ENCODE data around the gene CRYAA.

The CRYAA gene

GRCh38 chr21:43201491-43201890, 32.7 kb downstream of the CRYAA start:
- H3K4me1 ChIP-seq (ENCODE audit: insufficient read depth, low read length) = no peaks in the 10 kb centered on the region
- no peak for TF ChIP-seq CTCF (IDR thresholded peaks at IDR 0.05; ENCODE audit: borderline replicate concordance, extremely low read depth, low read length, poor library complexity, severe bottlenecking)
- TF ChIP-seq EZH2 (IDR thresholded peaks at IDR 0.05; ENCODE audit: borderline replicate concordance, low read depth, low read length, severe bottlenecking) = no peak
- no peaks in the 10 kb centered on the region for H3K36me3 ChIP-seq (ENCODE audit: insufficient read depth, low read length)
- H3K9ac ChIP-seq (ENCODE audit: low read depth, low read length) = no peak overlapping the region
- H3K79me2 ChIP-seq (ENCODE audit: insufficient read depth, low read length) = no peaks in the 10 kb centered on the region
- H4K20me1 ChIP-seq (ENCODE audit: insufficient read depth, low read length) = no peaks in the 10 kb centered on the region
- no peak overlapping the region for H2AFZ ChIP-seq (ENCODE audit: low read depth, low read length)
- no peak overlapping the region for H3K27ac ChIP-seq (ENCODE audit: low read length)
- no peak for ATAC-seq (ENCODE audit: insufficient read depth, low read depth)
- no peak for DNase-seq
- no peak overlapping the region for H3K4me2 ChIP-seq (ENCODE audit: insufficient read depth, low read length)
- peaks cover 10% of the 10 kb centered on the region for H3K9me3 ChIP-seq (ENCODE audit: insufficient read depth, low read length, severe bottlenecking)
- no peak overlapping the region for H3K4me3 ChIP-seq (ENCODE audit: low read depth in 1 of 2, low read length in 2 of 2)
- H3K27me3 ChIP-seq (ENCODE audit: insufficient read depth, low read length, poor library complexity) = no peaks in the 10 kb centered on the region

DNA sequence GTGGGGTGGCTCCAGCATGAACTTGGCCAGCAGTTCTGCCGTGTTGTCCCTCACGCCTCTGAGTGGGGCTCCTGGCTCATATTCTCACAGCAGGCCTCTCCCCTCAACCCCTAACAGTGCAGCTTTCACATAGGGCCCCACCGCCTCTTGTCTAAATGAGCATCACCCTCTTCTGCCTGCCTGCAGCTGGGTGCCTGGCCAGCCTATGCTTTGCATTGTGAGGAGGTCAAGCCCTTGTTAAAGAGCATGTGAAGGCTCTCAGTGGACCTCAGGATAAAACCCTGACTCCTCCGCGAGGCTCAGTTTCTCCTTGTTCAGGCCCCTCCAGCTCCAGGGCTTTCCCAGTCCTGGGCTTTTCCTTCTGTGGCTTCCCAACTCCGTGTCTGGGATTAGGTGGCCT, 34.8 kb downstream of the CRYAA start:
- Histone ChIP-seq H3K4me1 (ENCODE audit: insufficient read depth, low read length) (no peaks in the 10 kb centered on the region), H4K20me1 (ENCODE audit: insufficient read depth, low read length) (no peaks in the 10 kb centered on the region), H3K27ac (ENCODE audit: low read length) (no peak overlapping the region), H3K9ac (ENCODE audit: low read depth, low read length) (no peak overlapping the region), H2AFZ (ENCODE audit: low read depth, low read length) (no peak overlapping the region), H3K4me2 (ENCODE audit: insufficient read depth, low read length) (no peak overlapping the region), H3K79me2 (ENCODE audit: insufficient read depth, low read length) (no peaks in the 10 kb centered on the region), H3K36me3 (ENCODE audit: insufficient read depth, low read length) (no peaks in the 10 kb centered on the region), H3K27me3 (ENCODE audit: insufficient read depth, low read length, poor library complexity) (no peaks in the 10 kb centered on the region), H3K4me3 (ENCODE audit: low read depth in 1 of 2, low read length in 2 of 2) (no peak overlapping the region), H3K9me3 (ENCODE audit: insufficient read depth, low read length, severe bottlenecking) (peaks cover 7% of the 10 kb centered on the region)
- TF ChIP-seq CTCF (IDR thresholded peaks at IDR 0.05; ENCODE audit: borderline replicate concordance, extremely low read depth, low read length, poor library complexity, severe bottlenecking) (no peak), EZH2 (IDR thresholded peaks at IDR 0.05; ENCODE audit: borderline replicate concordance, low read depth, low read length, severe bottlenecking) (no peak)
- ATAC-seq (ENCODE audit: insufficient read depth, low read depth) (no peak), DNase-seq (no peak)

DNA sequence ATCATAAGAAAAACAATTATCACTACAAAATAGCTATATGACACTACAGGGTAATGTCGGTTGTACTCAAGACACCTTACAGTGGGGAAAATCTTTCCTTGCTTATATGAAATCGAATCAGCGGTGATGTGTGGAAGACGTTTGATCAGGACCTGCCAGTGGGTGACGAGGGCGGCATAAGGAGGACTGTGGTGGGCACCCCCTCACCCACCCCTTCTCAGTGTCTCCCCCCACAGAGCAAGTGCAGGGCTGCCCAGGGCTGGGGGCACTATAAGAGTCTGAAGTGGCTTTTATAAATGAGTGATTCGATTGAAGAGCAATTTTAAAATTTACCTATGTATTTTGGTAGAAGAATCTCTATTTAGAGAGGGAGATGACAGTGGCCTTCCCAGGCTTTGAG, 35.8 kb downstream of the CRYAA start:
- Histone ChIP-seq H3K4me1 (ENCODE audit: insufficient read depth, low read length) (no peaks in the 10 kb centered on the region), H2AFZ (ENCODE audit: low read depth, low read length) (no peak overlapping the region), H3K4me3 (ENCODE audit: low read depth in 1 of 2, low read length in 2 of 2) (no peak overlapping the region), H4K20me1 (ENCODE audit: insufficient read depth, low read length) (no peaks in the 10 kb centered on the region), H3K27me3 (ENCODE audit: insufficient read depth, low read length, poor library complexity) (no peaks in the 10 kb centered on the region), H3K9me3 (ENCODE audit: insufficient read depth, low read length, severe bottlenecking) (peaks cover 6% of the 10 kb centered on the region), H3K9ac (ENCODE audit: low read depth, low read length) (no peak overlapping the region), H3K79me2 (ENCODE audit: insufficient read depth, low read length) (no peaks in the 10 kb centered on the region), H3K4me2 (ENCODE audit: insufficient read depth, low read length) (no peak overlapping the region), H3K36me3 (ENCODE audit: insufficient read depth, low read length) (no peaks in the 10 kb centered on the region), H3K27ac (ENCODE audit: low read length) (no peak overlapping the region)
- ATAC-seq (ENCODE audit: insufficient read depth, low read depth) = no peak
- TF ChIP-seq CTCF (IDR thresholded peaks at IDR 0.05; ENCODE audit: borderline replicate concordance, extremely low read depth, low read length, poor library complexity, severe bottlenecking) = no peak
- no peak for TF ChIP-seq EZH2 (IDR thresholded peaks at IDR 0.05; ENCODE audit: borderline replicate concordance, low read depth, low read length, severe bottlenecking)
- no peak for DNase-seq
